ENCODE data around the gene IGSF11. TPM values are rescaled to one million over a fixed set of nuclear protein-coding genes. Genes with fewer than 3 reads are reported as not detected.

Gene IGSF11
- total RNA-seq, 1 experiment from 2014 or later: 0.20 TPM

DNA sequence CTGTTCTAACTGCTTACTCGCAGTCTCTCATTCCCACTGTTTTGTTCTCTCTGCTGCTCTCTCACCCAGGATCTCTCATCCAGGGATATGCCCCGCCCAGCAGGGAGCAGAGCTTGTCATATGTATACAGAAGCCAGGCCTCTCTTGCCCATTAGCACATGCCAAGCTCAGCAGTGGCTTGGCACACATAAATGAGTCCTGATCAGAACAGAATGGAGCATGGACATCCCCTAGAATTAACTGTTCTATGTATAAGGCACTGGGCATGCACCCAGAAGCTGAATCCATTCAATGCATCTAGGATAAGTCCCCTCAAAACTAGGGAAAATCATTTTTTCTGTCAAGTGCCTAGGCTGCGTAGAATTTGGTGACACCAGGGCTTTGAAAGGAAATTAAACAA is 61.6 kb downstream of the IGSF11 start:
- Histone ChIP-seq H3K4me3 (no peak overlapping the region), H3K9me3 (no peaks in the 10 kb centered on the region), H3K36me3 (no peaks in the 10 kb centered on the region), H3K27me3 (peaks cover 7% of the 10 kb centered on the region; the same call in 1 of the 2 replicates)
- DNase-seq: peak; percentile 21

DNA sequence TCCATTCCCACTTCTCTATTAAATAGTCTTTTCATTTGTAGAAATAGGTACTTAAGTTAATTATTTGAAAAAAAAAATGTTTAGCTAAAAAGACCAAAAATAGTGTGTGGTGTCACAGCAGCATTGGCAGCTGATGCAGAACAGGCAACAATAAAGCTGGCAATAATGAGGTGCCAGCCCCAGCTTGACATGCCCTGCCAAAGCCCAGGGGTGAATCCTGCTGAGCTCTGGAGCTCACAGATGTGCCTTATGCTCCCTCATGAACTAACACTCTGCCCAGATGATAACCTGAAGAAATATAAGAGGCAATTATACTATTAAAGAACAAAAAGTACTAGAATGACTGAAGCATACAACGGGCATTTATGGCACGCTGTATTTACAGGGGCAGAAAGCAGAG is 63.8 kb downstream of the IGSF11 start:
- no peaks in the 10 kb centered on the region for H3K36me3 ChIP-seq
- no peak for DNase-seq
- H3K4me3 ChIP-seq: no peak overlapping the region
- no peaks in the 10 kb centered on the region for H3K9me3 ChIP-seq
- peaks cover 6% of the 10 kb centered on the region; the same call in 1 of the 2 replicates for H3K27me3 ChIP-seq

DNA sequence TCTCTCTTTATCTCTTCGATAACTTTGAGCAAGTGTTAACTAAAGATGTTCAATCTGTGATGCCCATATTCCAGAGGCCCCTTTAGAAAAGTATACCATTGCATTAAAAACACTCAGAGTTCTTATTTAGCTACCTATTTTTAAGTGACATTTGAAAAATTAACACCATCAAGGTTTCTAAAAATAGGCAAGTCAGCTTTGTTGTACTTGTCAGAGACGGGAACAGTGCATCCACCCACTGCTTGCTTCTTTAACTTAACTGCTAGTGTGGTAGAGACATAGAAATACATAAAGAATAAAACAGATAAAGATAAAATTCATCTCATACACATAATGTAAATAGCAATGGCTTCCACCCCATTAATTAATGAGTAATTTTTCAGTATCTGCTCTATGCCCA is 66.0 kb downstream of the IGSF11 start:
- Histone ChIP-seq H3K9me3 (no peaks in the 10 kb centered on the region), H3K4me3 (no peak overlapping the region), H3K36me3 (no peaks in the 10 kb centered on the region), H3K27me3 (peaks cover 12% of the 10 kb centered on the region; the same call in 1 of the 2 replicates)
- DNase-seq: no peak

DNA sequence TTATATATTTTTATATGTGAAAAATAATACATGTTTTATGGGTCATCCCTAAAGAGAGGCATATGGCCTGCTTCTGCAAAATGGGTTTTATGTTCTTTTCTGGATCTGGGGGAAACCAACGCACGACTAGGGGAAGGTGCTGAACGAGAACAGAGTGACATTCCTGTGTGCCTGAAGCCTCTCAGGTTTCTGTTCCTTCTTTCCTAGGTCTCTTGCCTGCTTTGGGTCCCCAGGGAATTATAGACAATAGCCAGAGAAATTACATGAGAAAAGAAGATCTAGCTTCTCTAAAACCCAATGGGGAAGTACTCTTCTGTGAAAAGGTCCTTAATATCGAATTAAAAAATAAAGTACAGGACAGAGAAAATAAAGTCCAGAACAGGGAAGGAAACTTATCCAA is 66.5 kb downstream of the IGSF11 start:
- no peaks in the 10 kb centered on the region for H3K9me3 ChIP-seq
- no peak for DNase-seq
- H3K27me3 ChIP-seq: peaks cover 12% of the 10 kb centered on the region; the same call in 1 of the 2 replicates
- H3K4me3 ChIP-seq: no peak overlapping the region
- H3K36me3 ChIP-seq: no peaks in the 10 kb centered on the region

DNA sequence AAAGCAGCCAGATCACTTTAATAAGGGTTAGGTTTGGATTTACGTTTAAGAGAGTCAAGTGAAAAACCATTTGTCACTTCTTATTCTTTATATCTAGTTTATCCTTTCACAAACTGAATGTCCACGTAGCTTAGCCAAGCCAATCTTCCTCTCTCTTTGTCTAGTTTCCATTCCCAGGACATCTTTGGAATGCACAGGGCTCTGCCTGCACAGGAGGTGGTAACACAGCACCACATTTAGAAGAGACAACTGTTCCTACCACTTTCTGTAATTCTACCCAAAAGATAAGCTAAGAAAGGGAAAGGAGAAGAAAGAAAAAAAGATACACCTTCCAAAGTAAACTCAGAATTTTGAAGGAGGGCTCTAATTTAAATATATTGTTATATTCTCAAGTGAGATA is 67.9 kb downstream of the IGSF11 start:
- H3K4me3 ChIP-seq: no peak overlapping the region
- H3K36me3 ChIP-seq: no peaks in the 10 kb centered on the region
- no peaks in the 10 kb centered on the region for H3K9me3 ChIP-seq
- H3K27me3 ChIP-seq: peaks cover 15% of the 10 kb centered on the region
- no peak for DNase-seq

DNA sequence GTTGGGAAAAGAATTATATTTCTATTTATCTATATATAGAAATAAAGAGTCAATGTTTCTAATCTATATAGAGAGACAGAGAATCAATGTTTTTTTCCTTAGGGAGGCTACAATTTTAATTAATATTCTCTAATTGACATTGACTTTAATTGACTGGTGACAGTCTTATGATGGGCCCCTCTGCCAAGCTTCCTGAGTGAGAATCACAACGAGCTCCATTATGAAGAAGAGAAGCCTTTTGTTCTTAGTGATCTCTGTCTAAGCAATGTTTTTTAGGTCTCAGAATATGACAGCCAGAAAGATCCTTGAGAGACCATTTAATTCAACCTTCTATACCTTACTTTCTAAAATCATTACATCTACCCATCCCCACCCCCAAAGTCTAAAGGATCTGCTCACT is 70.9 kb downstream of the IGSF11 start:
- Histone ChIP-seq H3K4me3 (no peak overlapping the region), H3K27me3 (peaks cover 16% of the 10 kb centered on the region), H3K9me3 (no peaks in the 10 kb centered on the region), H3K36me3 (no peaks in the 10 kb centered on the region)
- no peak for DNase-seq

DNA sequence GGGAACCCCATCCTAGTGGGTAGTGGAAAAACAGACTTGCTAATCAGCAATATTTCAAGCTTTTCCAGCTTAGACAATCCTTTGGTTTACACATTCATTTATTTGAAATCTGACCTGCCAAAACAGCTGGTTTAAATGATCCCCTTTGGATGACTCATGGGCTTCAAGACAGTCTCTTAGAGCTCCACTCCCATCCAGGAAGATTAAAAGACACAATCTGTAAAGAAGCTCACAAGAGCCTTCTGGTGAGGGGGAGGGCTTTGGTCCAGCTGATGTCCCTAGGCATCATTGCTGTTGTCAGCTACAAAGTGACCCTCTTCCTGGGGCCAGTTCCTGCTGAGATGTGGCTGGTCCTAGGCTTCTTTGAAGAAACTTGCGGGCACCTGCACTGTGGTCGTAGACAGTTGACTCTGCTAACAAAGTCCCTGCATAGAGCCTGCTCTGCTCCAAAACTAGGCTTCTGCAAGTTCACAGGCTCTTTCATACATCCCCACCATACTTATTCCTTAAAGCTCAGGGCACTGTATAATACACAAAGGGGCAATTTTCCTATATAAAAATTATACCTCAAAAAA is 73.7 kb downstream of the IGSF11 start:
- H3K27me3 ChIP-seq: peaks cover 19% of the 10 kb centered on the region
- no peaks in the 10 kb centered on the region for H3K9me3 ChIP-seq
- no peak overlapping the region for H3K4me3 ChIP-seq
- DNase-seq: no peak
- H3K36me3 ChIP-seq: no peaks in the 10 kb centered on the region

DNA sequence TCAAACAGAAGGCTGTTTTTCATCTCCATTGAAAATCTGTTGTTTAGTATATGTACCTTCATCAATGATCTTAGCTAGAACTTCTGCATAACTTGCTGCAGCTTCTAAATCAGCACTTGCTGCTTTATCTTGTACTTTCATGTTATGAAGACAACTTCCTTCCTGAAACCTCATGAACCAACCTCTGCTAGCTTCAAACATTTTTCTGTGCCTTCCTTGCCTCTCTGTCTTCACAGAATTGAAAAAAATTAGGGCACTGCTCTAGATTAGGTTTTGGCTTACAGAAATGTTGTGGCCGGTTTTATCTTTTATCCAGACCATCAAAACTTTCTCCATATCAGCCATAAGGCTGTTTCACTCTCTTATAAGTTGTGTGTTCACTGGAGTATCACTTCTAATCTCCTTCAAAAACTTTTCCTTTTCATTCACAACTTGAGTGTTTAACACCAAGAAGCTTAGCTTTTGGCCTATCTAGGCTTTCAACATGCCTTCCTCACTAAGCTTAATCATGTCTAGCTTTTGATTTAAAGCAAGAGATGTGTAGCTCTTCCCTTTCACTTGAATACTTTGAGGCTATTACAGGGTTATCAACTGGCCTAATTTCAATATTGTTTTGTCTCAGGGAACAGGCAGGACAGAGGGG is 78.6 kb downstream of the IGSF11 start:
- no peak for DNase-seq
- Histone ChIP-seq H3K9me3 (no peaks in the 10 kb centered on the region), H3K27me3 (peaks cover 11% of the 10 kb centered on the region), H3K36me3 (no peaks in the 10 kb centered on the region), H3K4me3 (no peak overlapping the region)

DNA sequence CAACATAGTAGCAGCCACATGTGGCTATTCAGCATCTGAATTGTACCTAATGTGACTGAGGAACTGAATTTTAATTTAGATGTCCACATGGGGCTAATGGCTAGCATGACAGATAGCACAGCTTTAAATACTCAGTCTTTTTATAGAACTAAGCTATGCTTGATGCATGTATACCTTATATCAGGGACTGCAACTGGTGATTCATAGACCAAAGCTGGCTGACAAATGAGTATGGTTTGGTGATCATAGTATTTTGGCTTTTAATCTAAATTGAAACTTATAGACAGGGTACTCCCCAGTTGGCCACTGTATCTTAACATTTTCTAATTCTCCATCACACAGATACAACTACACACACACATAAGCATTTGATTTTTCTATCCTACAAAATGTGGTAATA is 83.6 kb downstream of the IGSF11 start:
- no peak for DNase-seq
- Histone ChIP-seq H3K9me3 (no peaks in the 10 kb centered on the region), H3K36me3 (no peaks in the 10 kb centered on the region), H3K27me3 (0 out of 2 replicates have a peak, but pooled peaks cover 4% of the 10 kb centered on the region), H3K4me3 (no peak overlapping the region)

DNA sequence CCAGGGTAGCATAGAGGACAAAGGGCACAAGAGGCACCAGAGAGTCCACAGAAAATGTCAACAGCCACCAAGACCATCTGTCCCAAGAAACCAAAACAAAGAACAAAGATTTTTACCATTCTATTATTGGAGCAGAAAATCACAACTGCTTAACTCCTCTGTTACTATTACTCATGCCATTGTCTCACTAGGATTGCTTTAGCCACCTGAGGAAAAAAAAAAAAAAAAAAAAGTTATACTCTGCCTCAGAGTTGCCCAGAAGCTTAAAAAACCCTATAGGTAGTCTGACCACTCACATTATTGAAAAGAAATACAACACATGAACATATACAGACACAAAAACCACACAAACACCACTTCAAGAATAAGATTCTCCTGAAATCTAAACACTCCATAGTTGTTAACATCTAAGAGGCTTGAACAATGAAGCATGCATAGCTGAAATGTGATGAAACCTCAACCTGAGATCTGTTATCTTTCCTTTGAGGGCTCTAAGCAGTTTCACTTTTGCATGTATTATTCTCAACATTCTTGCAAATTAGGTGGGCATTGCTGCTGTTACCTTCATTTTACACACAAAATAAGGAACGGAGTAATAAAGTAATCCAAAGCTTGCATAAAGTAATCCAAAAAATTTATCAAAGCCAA is 85.4 kb downstream of the IGSF11 start:
- Histone ChIP-seq H3K27me3 (0 out of 2 replicates have a peak, but pooled peaks cover 4% of the 10 kb centered on the region), H3K9me3 (no peaks in the 10 kb centered on the region), H3K4me3 (no peak overlapping the region), H3K36me3 (no peaks in the 10 kb centered on the region)
- DNase-seq: no peak

DNA sequence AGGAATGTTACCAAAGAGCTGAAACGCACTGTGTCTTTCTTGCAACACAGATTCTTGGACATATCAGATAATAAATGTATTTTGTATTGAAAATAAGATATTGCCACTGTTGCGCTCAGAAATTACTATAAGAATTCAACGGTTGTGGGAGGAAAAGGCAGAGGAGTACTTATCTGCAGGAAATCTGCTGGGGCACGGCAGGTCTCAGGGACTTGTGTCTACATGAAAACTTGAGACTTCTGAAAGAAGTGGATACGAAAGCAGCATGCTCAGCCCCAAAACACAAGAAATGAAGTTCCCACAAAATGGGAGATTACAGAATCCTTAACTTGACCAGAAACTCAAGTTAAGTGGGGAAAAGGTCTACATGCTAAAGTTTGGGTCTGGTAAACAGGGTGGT is 86.5 kb downstream of the IGSF11 start:
- DNase-seq: no peak
- Histone ChIP-seq H3K9me3 (no peaks in the 10 kb centered on the region), H3K27me3 (0 out of 2 replicates have a peak, but pooled peaks cover 4% of the 10 kb centered on the region), H3K4me3 (no peak overlapping the region), H3K36me3 (no peaks in the 10 kb centered on the region)

DNA sequence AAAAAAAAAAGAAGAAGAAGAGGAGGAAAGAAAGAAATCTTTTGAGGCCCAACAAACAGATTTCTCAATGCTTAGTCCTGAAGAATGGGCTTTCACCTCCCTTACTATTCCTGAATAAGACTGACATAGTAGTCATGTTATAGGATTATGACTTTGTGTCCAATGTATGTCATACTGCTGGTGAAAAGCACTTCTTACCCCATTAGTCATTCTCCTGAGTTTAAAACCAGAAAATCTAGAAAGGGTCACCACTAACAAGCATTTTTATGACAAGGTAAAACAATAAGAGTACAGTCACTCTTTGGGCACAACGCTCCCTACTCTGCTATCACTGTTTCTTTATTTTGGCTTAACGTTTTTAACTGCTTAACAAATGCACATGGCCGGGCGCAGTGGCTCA is 88.2 kb downstream of the IGSF11 start:
- no peak overlapping the region for H3K4me3 ChIP-seq
- H3K36me3 ChIP-seq: no peaks in the 10 kb centered on the region
- H3K9me3 ChIP-seq: no peaks in the 10 kb centered on the region
- DNase-seq: no peak
- H3K27me3 ChIP-seq: no peaks in the 10 kb centered on the region

DNA sequence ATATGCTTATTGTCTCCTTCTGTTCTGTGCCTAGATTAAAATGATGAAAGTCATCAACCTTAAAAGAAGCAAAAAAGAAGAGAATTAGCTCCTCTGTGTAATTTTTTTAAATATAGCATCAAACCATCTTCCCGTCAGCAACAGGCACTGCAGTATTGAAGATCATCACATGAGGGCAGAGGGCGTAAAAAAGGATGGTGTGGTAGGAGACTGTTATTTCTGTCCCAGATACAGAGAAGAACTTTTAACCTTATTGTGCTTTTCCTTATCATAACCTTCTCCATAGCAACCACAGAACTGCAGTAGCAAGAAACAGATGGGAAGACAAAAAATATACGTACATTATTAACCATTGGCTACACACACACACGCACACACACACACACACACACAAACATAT is 88.8 kb downstream of the IGSF11 start:
- Histone ChIP-seq H3K4me3 (no peak overlapping the region), H3K9me3 (no peaks in the 10 kb centered on the region), H3K27me3 (no peaks in the 10 kb centered on the region), H3K36me3 (no peaks in the 10 kb centered on the region)
- DNase-seq: no peak

DNA sequence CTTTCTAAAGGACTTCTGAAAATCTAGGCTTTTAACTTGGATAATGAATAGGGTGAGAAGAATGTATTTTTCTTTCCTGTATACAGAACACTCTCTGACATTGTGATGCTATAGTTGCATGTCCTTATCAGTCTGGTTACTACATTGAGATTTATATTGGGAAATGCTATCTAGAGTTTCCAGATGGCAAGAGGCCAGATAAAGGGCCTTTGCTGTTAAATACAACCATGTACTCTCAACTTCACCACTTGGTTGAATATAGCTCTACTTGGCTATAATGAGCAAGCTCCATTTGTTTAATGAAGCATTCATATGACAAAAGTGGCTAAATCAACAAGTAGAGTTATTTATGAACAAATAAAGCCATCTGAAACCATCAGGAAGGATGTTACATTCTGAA is 91.0 kb downstream of the IGSF11 start:
- no peaks in the 10 kb centered on the region for H3K36me3 ChIP-seq
- H3K9me3 ChIP-seq: no peaks in the 10 kb centered on the region
- H3K4me3 ChIP-seq: no peak overlapping the region
- H3K27me3 ChIP-seq: no peaks in the 10 kb centered on the region
- no peak for DNase-seq

DNA sequence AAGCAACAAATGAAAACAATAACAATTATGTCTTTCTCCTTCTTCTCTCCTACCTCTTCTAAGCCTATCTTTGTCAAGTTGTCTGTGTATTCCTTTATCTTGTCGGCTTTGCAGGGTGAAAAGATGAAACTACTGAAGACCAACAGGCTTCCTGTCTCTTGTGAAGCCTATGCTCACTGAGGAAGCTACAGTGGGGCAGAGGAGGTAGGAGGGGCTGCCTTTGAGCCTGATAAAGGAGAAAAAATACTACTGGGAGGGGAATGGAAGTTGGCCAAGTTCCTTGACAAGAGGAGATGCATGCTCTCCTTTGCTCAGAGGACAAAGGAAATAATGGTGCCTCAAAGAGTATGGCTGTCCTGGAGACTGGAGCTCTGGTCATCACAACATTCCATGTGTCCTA is 92.0 kb downstream of the IGSF11 start:
- H3K27me3 ChIP-seq: no peaks in the 10 kb centered on the region
- H3K4me3 ChIP-seq: no peak overlapping the region
- H3K9me3 ChIP-seq: no peaks in the 10 kb centered on the region
- DNase-seq: no peak
- H3K36me3 ChIP-seq: no peaks in the 10 kb centered on the region

DNA sequence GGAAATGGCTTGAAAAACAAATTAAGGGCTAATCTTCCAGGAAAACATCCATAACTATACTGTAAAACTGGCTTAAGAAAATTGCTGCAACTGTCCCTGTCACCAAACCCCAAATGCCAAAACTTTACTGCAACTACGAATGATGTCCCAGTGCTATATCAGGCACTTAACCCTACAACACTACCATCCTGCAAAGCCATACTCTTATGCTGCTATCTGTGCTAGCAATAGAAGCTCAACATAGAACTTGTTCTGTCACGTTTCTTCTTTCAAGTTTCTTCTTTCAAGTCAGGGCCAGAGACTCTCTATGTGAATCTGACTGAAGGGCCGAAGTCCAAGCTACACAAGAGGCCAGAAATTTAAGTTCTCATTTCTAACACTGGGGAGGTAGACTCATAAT is 92.5 kb downstream of the IGSF11 start:
- no peak overlapping the region for H3K4me3 ChIP-seq
- no peaks in the 10 kb centered on the region for H3K27me3 ChIP-seq
- no peaks in the 10 kb centered on the region for H3K9me3 ChIP-seq
- H3K36me3 ChIP-seq: no peaks in the 10 kb centered on the region
- no peak for DNase-seq

DNA sequence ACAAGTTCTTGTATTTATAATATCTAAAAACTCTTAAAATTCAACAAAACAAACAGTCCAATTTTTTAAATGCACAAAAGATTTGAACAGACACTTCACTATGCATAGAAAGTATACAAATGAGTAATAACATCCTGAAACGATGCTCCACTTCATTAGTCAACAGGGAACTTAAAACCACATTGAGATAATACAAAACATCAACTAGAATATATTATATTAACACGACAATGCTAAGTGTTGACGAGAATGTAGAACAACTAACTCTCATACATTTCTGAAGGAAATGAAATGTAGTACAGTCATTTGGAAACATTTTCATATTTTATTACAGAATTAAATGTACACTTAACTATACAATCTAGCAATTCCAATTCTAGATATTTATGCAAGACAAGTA is 93.4 kb downstream of the IGSF11 start:
- DNase-seq: no peak
- Histone ChIP-seq H3K9me3 (no peaks in the 10 kb centered on the region), H3K4me3 (no peak overlapping the region), H3K36me3 (no peaks in the 10 kb centered on the region), H3K27me3 (no peaks in the 10 kb centered on the region)

Measured in MG63 (cell line).